ENCODE results near the gene USP47. TPM values are rescaled to one million over a fixed set of nuclear protein-coding genes. Genes with fewer than 3 reads are reported as not detected.

The USP47 gene
- total and polyA plus RNA-seq, 9 of the 15 experiments (the other 6 are each of a cell fraction or from before 2014, with no cell fraction given), result 13.1 to 63.6 (median 34.7) TPM

DNA sequence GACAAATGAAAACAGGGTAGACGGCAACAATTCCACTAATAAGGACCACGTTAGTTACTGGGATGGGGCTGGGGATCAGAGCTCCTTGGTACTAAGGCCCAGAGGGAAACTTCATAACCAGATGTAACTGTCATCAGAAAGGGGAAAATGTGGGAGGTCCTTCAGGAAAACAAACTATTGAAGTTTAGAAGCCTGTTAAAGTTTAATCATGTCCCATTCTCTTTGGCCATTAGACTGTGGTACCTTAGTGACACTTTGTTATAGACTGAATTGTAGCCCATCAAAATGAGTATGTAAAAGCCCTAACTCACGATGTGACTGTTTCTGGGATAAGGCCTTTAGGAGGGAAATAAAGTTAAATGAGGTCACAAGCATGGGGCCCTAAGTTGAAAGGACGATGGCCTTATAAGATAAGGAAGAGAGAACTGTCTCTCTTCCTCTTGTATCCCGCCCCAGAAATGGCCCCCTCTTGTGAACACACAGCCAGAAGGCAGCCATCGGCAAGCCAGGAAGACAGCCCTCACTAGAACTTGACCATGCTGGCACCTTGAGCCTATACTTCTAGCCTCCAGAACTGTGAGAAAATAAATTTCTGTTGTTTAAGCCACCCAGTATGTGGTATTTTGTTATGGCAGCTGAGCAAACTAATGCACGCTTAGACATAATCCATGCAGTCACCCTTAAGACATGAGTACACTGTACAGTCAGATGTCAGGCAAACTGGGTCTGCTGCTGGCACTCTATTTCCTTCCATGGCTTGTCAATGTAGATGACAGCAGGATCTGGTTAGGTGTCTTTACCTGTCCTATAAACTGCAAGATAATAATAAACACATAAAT is 26.9 kb upstream of the USP47 start:
- 28% methylated on average over 7 of the region's 7 CpGs for WGBS (ENCODE audit: insufficient coverage, low coverage, missing lambda C conversion rate)
- TF ChIP-seq, protein P1, sequence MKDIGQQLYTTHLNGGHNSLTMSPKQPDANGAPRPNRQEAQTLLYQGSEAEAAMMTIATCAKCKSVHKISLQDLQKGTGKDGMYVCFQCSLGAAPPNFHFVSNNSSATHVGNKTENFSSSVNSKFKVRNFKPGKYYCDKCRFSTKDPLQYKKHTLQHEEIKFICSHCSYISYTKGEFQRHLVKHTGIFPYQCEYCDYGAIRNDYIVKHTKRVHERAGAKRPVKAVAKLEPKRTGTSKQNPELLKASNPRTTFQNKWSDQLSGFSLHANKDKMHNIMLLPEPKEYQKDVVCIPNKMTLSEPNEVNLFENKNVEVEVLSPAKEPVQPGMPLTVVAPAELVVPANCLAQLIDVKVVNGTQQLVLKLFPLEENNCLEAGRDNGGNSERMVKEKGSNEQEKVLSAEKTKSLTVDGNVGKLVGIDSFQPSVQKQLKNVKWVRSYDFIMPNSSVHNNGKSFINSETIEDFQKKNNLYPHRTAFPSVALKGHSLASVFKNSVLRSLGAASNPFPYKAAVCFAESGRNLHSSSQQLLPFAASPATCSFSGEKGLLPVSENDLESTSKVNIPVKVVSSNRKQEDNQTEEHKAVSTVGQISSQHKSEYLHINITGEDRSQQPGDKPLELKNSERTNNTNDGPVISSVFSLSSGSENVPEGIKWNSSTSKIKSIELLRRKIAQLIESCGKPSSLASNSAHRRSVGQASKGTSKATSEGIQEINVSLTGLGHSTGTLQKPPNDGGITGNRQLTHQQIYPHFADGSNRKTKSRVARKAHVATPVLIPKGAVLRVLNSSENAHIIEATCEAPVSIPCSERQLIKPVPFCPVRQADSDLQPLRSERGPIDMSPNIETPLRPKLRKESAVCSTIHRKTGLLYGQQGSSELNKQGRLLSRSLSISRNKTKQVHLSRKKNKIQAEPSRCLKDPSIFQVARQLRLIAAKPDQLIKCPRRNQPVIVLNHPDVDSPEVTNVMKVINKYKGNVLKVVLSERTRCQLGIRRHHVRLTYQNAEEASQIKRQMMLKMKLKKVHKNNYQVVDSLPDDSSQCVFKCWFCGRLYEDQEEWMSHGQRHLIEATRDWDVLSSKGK (CRISPR knock-in tag; IDR thresholded peaks at IDR 0.05), result no peak
- TF ChIP-seq NFRKB (IDR thresholded peaks at IDR 0.05; ENCODE audit: low read depth) (peak; percentile 46; the same call in 1 of the 2 replicates), BMI1 (IDR thresholded peaks at IDR 0.05; ENCODE audit: low read length) (no peak), GATA2 (CRISPR knock-in tag; IDR thresholded peaks at IDR 0.05) (0 out of 2 replicates have a peak, but pooled peaks have one; percentile 42), FIP1L1 (IDR thresholded peaks at IDR 0.05; ENCODE audit: low read depth, low read length, poor library complexity, severe bottlenecking) (no peak), DMBX1 (CRISPR knock-in tag; IDR thresholded peaks at IDR 0.05; ENCODE audit: borderline replicate concordance) (0 out of 2 replicates have a peak, but pooled peaks have one; percentile 41), TAL1 (IDR thresholded peaks at IDR 0.05) (0 out of 2 replicates have a peak, but pooled peaks have one; percentile 6)
- TF ChIP-seq, protein P2, sequence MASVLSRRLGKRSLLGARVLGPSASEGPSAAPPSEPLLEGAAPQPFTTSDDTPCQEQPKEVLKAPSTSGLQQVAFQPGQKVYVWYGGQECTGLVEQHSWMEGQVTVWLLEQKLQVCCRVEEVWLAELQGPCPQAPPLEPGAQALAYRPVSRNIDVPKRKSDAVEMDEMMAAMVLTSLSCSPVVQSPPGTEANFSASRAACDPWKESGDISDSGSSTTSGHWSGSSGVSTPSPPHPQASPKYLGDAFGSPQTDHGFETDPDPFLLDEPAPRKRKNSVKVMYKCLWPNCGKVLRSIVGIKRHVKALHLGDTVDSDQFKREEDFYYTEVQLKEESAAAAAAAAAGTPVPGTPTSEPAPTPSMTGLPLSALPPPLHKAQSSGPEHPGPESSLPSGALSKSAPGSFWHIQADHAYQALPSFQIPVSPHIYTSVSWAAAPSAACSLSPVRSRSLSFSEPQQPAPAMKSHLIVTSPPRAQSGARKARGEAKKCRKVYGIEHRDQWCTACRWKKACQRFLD (CRISPR knock-in tag; IDR thresholded peaks at IDR 0.05), result 0 out of 2 replicates have a peak, but pooled peaks have one; percentile 25
- TF ChIP-seq, protein P3, sequence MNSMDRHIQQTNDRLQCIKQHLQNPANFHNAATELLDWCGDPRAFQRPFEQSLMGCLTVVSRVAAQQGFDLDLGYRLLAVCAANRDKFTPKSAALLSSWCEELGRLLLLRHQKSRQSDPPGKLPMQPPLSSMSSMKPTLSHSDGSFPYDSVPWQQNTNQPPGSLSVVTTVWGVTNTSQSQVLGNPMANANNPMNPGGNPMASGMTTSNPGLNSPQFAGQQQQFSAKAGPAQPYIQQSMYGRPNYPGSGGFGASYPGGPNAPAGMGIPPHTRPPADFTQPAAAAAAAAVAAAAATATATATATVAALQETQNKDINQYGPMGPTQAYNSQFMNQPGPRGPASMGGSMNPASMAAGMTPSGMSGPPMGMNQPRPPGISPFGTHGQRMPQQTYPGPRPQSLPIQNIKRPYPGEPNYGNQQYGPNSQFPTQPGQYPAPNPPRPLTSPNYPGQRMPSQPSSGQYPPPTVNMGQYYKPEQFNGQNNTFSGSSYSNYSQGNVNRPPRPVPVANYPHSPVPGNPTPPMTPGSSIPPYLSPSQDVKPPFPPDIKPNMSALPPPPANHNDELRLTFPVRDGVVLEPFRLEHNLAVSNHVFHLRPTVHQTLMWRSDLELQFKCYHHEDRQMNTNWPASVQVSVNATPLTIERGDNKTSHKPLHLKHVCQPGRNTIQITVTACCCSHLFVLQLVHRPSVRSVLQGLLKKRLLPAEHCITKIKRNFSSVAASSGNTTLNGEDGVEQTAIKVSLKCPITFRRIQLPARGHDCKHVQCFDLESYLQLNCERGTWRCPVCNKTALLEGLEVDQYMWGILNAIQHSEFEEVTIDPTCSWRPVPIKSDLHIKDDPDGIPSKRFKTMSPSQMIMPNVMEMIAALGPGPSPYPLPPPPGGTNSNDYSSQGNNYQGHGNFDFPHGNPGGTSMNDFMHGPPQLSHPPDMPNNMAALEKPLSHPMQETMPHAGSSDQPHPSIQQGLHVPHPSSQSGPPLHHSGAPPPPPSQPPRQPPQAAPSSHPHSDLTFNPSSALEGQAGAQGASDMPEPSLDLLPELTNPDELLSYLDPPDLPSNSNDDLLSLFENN (IDR thresholded peaks at IDR 0.05; ENCODE audit: low read depth in 2 of 2, low read length in 2 of 2), result no peak

More for the DNA sequence above, 26.9 kb upstream of the USP47 start:
- in situ Hi-C loops (cut with MboI) (loop anchor here (10.0 kb wide), 1 partner anchor 470 kb away; no protein-coding TSS in a partner anchor), intact Hi-C loops (cut with micrococcal nuclease) (loop anchor here (2.0 kb wide), 1 partner anchor 26 kb away; the partner anchor contains the start of gene USP47)
- H3K36me3 ChIP-seq (ENCODE audit: control insufficient read depth, insufficient read depth, low read length), result no peaks in the 10 kb centered on the region
- POLR2A ChIA-PET, result interaction anchor here (0.6 kb wide), 1 partner anchor 1007 kb away, joined by 4 read pairs; no protein-coding TSS in a partner anchor
- no peaks in the 10 kb centered on the region for H3K27me3 ChIP-seq (ENCODE audit: control insufficient read depth in 2 of 2, insufficient read depth in 2 of 2, low read length in 2 of 2)
- H2AFZ ChIP-seq (ENCODE audit: low read depth, low read length), result peak overlapping the region; percentile 90
- no peaks in the 10 kb centered on the region for H3K79me2 ChIP-seq (ENCODE audit: control insufficient read depth, insufficient read depth, low read length)
- H3K4me1 ChIP-seq (replicated peaks in 1 of 2; ENCODE audit: control insufficient read depth in 2 of 2, insufficient read depth in 2 of 2, low read length in 2 of 2), result peaks cover 8 to 29% of the 10 kb centered on the region in 2 experiments
- H4K20me1 ChIP-seq (replicated peaks; ENCODE audit: control insufficient read depth, insufficient read depth, low read length), result no peaks in the 10 kb centered on the region
- CTCF ChIA-PET (ENCODE audit: low intra/inter-chr PET ratio), result no interaction called here
- peak overlapping the region in 1 of 2 experiments; percentile 21; a peak in 2 of 4 replicates for H3K9ac ChIP-seq (ENCODE audit: insufficient read depth in 1 of 2, low read depth in 2 of 2, low read length in 2 of 2)
- no peaks in the 10 kb centered on the region for H3K9me3 ChIP-seq (replicated peaks; ENCODE audit: control insufficient read depth, insufficient read depth, low read depth, low read length)
- FAIRE-seq (peak; percentile 44), DNase-seq (ENCODE audit: extremely low read depth in 1 of 4, low spot score in 3 of 4) (peak; percentile 16 to 59 (median 24)), ATAC-seq (peak; percentile 49)
- peak overlapping the region; percentile 50 for H3K4me2 ChIP-seq (ENCODE audit: insufficient read depth, low read length)
- H3K9me1 ChIP-seq (ENCODE audit: control insufficient read depth, insufficient read depth, low read length), result no peaks in the 10 kb centered on the region
- no TSS peak for BruUV-seq (replicated peaks)
- peak overlapping the region; percentile 51 for H3K27ac ChIP-seq (ENCODE audit: extremely low read depth, low read depth, low read length)
- no peak overlapping the region for H3K4me3 ChIP-seq
